K562 (cell line): ENCODE data around the gene TGFBR2. TPM values are rescaled to one million over a fixed set of nuclear protein-coding genes. Genes with fewer than 3 reads are reported as not detected.

Experiments used
- ATAC-seq: fragments of 200-7000 bp; cut with Tn5 transposase; 3 replicates; pipeline ENCODE4 v1.9.1; 2020; ENCODE audit warnings: moderate library complexity
- BruUV-seq: library from RNA; stranded (reverse); fragments of 400-500 nt; replicated peaks from 2 replicates; lab custom pipeline; 2021; lab: Mats Ljungman, UMichigan
- CTCF ChIA-PET: fragments of 300-600 bp; formaldehyde crosslinking; extraction: SDS; loops from one replicate; lab custom pipeline; 2021; ENCODE audit warnings: low intra/inter-chr PET ratio; lab: Yijun Ruan, JAX
- POLR2A ChIA-PET: fragments of 300-600, 350-650 bp; sonication (Branson Sonifier 250); formaldehyde crosslinking; extraction: SDS; loops from one replicate; lab custom pipeline; 2021; ENCODE audit warnings: antibody characterized with exemption, inconsistent platforms; lab: Yijun Ruan, JAX
- DNase-seq, 4 experiments: peaks; one replicate each; pipeline versions ENCODE4 v3.0.0 to v3.0.0-alpha.2; 2011 to 2018; ENCODE audit warnings: low spot score in 3 of 4, mixed read lengths in 3 of 4; ENCODE audit errors: extremely low read depth in 1 of 4
- FAIRE-seq: peaks from 2 replicates; lab custom pipeline; 2011; peaks lifted over from hg19 to GRCh38; lab: Jason Lieb, UNC
- H2AFZ ChIP-seq: 2 replicates; pipeline ENCODE4 v1.6.0; 2011; ENCODE audit warnings: low read depth, low read length, control low read depth, inconsistent platforms
- H3K27ac ChIP-seq: fragments of 200-600 bp; 3 replicates; pipeline ENCODE4 v1.8.0; 2011; ENCODE audit warnings: low read depth, mild to moderate bottlenecking, control low read depth, inconsistent platforms, low read length, moderate library complexity, mixed read lengths; ENCODE audit errors: extremely low read depth
- H3K27me3 ChIP-seq, 2 experiments: fragments of 300-600 bp in 1 of 2; 2 replicates in 1 of 2; 3 replicates in 1 of 2; pipeline versions ENCODE4 v1.6.0 to v1.8.0; 2011; ENCODE audit warnings: inconsistent platforms in 2 of 2, low read length in 2 of 2, mild to moderate bottlenecking in 1 of 2, mixed read lengths in 1 of 2, moderate library complexity in 1 of 2; ENCODE audit not compliant: control insufficient read depth in 2 of 2, insufficient read depth in 2 of 2
- H3K36me3 ChIP-seq: fragments of 300-600 bp; 3 replicates; pipeline ENCODE4 v1.8.0; 2011; ENCODE audit warnings: mild to moderate bottlenecking, low read length, inconsistent platforms; ENCODE audit not compliant: control insufficient read depth, insufficient read depth
- H3K4me1 ChIP-seq, 2 experiments: fragments of 200-600 bp in 1 of 2; replicated peaks in 1 of 2; 2 replicates in 1 of 2; 3 replicates in 1 of 2; pipeline versions ENCODE4 v1.5.1 to v1.8.0; 2011; ENCODE audit warnings: inconsistent platforms in 2 of 2, low read length in 2 of 2, mild to moderate bottlenecking in 1 of 2, mixed read lengths in 1 of 2, moderate library complexity in 1 of 2; ENCODE audit not compliant: control insufficient read depth in 2 of 2, insufficient read depth in 2 of 2
- H3K4me2 ChIP-seq: 2 replicates; pipeline ENCODE4 v1.6.1; 2011; ENCODE audit warnings: low read length, control low read depth, inconsistent platforms, mixed read lengths; ENCODE audit not compliant: insufficient read depth
- H3K4me3 ChIP-seq: fragments of 200-600 bp; sonication (generic), shearing (Covaris generic); 2 replicates; pipeline ENCODE4 v1.5.1; 2016; ENCODE audit warnings: control low read depth, inconsistent platforms
- H3K79me2 ChIP-seq: fragments of 200-600 bp; 3 replicates; pipeline ENCODE4 v1.8.0; 2011; ENCODE audit warnings: low read length, inconsistent platforms; ENCODE audit not compliant: control insufficient read depth, insufficient read depth
- H3K9ac ChIP-seq, 2 experiments: 2 replicates each; pipeline versions ENCODE4 v1.6.0 to v1.6.1; 2011; ENCODE audit warnings: low read depth in 2 of 2, low read length in 2 of 2, control low read depth in 1 of 2, inconsistent platforms in 1 of 2, mild to moderate bottlenecking in 1 of 2, mixed read lengths in 1 of 2; ENCODE audit not compliant: insufficient read depth in 1 of 2
- H3K9me1 ChIP-seq: one replicate; pipeline ENCODE4 v1.6.0; 2011; ENCODE audit warnings: inconsistent platforms, mild to moderate bottlenecking, low read length, moderate library complexity; ENCODE audit not compliant: control insufficient read depth, insufficient read depth
- H3K9me3 ChIP-seq: replicated peaks from 2 replicates; pipeline ENCODE4 v1.5.1; 2011; ENCODE audit warnings: low read depth, low read length, inconsistent platforms; ENCODE audit not compliant: control insufficient read depth, insufficient read depth
- H4K20me1 ChIP-seq: replicated peaks from 2 replicates; pipeline ENCODE4 v1.6.1; 2011; ENCODE audit warnings: low read length, inconsistent platforms, mixed read lengths; ENCODE audit not compliant: control insufficient read depth, insufficient read depth
- BCL6 ChIP-seq: fragments of 250-450 bp; sonication (Bioruptor Pico); IDR thresholded peaks from 2 replicates; pipeline ENCODE4 v1.4.0; 2020
- CHD2 ChIP-seq: IDR thresholded peaks from 2 replicates; pipeline ENCODE4 v1.6.1; 2011; ENCODE audit warnings: low read depth, low read length
- CXXC5 ChIP-seq: fragments of 250-450 bp; sonication (Bioruptor Pico); IDR thresholded peaks from 2 replicates; pipeline ENCODE4 v1.8.0; 2022; ENCODE audit warnings: inconsistent platforms, mild to moderate bottlenecking, moderate library complexity
- FIP1L1 ChIP-seq: fragments of 200-400 bp; formaldehyde crosslinking; IDR thresholded peaks from 2 replicates; pipeline ENCODE4 v1.6.1; 2018; ENCODE audit warnings: mild to moderate bottlenecking, low read depth, low read length; ENCODE audit not compliant: poor library complexity, severe bottlenecking
- NR3C1 ChIP-seq: sonication (generic); formaldehyde crosslinking; IDR thresholded peaks from 2 replicates; pipeline ENCODE4 v1.8.1; 2022; ENCODE audit warnings: missing genetic modification reagents
- PPARD ChIP-seq: fragments of 250-450 bp; sonication (Bioruptor Pico); IDR thresholded peaks from 2 replicates; pipeline ENCODE4 v1.8.0; 2022; ENCODE audit warnings: inconsistent platforms, mild to moderate bottlenecking, moderate library complexity
- RBBP5 ChIP-seq: fragments of 200-600 bp; sonication (generic); IDR thresholded peaks from 2 replicates; pipeline ENCODE4 v1.6.1; 2012; ENCODE audit warnings: borderline replicate concordance, mild to moderate bottlenecking, low read length, control low read depth, inconsistent platforms; ENCODE audit not compliant: insufficient read depth, poor library complexity, severe bottlenecking
- SMAD1 ChIP-seq: fragments of 150-350 bp; IDR thresholded peaks from 2 replicates; pipeline ENCODE4 v1.6.1; 2014; ENCODE audit warnings: low read length, low read depth; ENCODE audit not compliant: partially characterized antibody
- SMARCE1 ChIP-seq: fragments of 450-650 bp; IDR thresholded peaks from 2 replicates; pipeline ENCODE4 v1.7.1; 2016; ENCODE audit warnings: mild to moderate bottlenecking
- XRCC5 ChIP-seq: fragments of 200-400 bp; formaldehyde crosslinking; IDR thresholded peaks from 2 replicates; pipeline ENCODE4 v1.6.1; 2017; ENCODE audit warnings: low read depth, mild to moderate bottlenecking, low read length
- ZBTB8A ChIP-seq: fragments of 450-650 bp; IDR thresholded peaks from 2 replicates; pipeline ENCODE4 v1.6.1; 2018; ENCODE audit warnings: mild to moderate bottlenecking, moderate library complexity; ENCODE audit not compliant: partially characterized antibody
- ZNF212 ChIP-seq: fragments of 450-650 bp; formaldehyde crosslinking; IDR thresholded peaks from 2 replicates; pipeline ENCODE4 v1.4.0; 2020; ENCODE audit warnings: mild to moderate bottlenecking
- WGBS: fragments of 100-300 bp; shearing (Covaris generic); methylation state at CpG from one replicate; pipeline ENCODE4 v1.1.6; 2016; ENCODE audit warnings: low coverage, mixed read lengths; ENCODE audit not compliant: insufficient coverage; ENCODE audit errors: missing lambda C conversion rate; 5-methylcytosine and 5-hydroxymethylcytosine counted together
- in situ Hi-C: fragments of 300-500 bp; cut with MboI; formaldehyde crosslinking; loops from 4 replicates; pipeline ENCODE4 v1.15.0; 2018; ENCODE audit warnings: inconsistent platforms, mixed read lengths
- intact Hi-C: fragments of 100-400 bp; cut with micrococcal nuclease; formaldehyde crosslinking; loops from 2 replicates; pipeline ENCODE4 v1.14.2; 2022
- polyA plus RNA-seq, 8 experiments: library from polyadenylated mRNA; depleted of rRNA in 4 of 8; stranded (reverse) in 5 of 8; unstranded in 3 of 8; fragments of >200 nt; fragmentation: Nextera tagmentation in 2 of 8; fragmentation: Illumina TruSeq in 1 of 8; extraction: Ambion mirVana in 2 of 8; extraction: Trizol in 1 of 8; gene quantifications; 2 replicates each; pipeline versions ENCODE4 v1.2.1 to v1.2.3, GENCODE V29; 2011 to 2014; ENCODE audit warnings: inconsistent platforms in 1 of 8, missing spikeins in 1 of 8
- total RNA-seq, 7 experiments: library from RNA; depleted of rRNA in 6 of 7; stranded (reverse); fragments of >200 nt in 6 of 7; fragmentation: Illumina TruSeq in 2 of 7; extraction: Trizol in 2 of 7; gene quantifications; 2 replicates each; pipeline versions ENCODE4 v1.2.1 to v1.2.3, GENCODE V29; 2011 to 2021; ENCODE audit warnings: low replicate concordance in 1 of 7

TGFBR2 gene
- total and polyA plus RNA-seq, 9 of the 15 experiments (the other 6 are each of a cell fraction or from before 2014, with no cell fraction given), result 0.11 to 0.84 (median 0.24) TPM

DNA sequence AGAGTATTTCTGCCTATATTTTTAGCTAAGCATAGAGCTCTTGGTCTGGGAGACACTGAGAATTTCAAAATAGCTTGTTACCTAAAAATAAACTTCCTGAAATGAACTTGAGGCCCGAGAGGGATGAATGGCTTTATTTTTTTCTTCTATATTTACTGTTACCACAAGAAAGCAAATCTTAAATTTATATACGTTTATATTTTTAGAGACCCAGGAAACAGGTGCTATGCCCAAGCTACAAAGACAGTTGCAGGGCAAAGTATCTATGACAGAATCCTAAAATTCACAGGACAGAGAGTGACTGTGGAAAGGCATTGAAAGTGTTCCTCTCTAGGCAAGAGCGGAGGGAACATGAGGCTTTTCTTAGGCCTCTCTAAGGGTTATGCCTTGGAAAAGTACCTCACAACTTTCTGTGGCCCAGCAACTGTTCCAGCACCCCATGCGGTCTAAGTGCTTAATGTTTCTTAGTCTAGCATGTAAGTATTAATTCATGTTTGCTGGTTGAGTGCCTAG lies 36.5 kb downstream of the TGFBR2 start:
- in situ Hi-C loops, result no loop called here
- WGBS, result 0% methylated on average over 4 of the region's 4 CpGs
- no peak for DNase-seq

DNA sequence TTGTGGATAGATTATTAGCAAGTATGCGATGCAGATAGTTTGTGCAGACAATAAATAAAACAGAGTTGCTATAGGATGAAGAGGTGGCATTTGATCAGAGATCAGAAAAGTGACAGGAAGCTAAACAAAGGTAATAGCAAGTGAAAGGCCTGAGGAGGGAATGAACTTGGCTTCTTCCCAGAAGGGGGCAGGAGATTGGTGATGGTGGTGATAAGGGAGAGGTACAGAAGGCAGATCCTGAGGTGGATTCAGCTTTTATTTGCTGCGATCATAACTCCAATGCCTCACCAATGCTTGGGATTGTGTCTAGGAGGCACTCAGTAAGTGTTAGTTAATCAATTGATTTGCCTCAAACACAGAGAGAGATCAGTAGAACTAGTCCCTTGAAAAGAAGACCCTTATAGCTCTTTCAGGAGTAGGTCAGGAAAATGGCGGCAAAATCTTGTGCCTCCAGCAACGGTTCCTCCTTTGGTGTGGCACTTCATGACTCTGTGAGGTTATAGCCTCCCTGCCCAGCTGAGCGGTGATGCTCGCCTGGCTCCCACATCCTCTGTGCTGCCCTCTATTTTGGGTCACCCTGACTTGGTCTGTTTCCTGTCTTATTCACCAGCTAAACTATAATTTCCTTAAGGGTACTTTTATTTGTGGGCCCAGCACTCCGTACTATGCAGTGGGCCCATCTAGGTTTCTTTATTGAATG lies 37.5 kb downstream of the TGFBR2 start:
- no peak for TF ChIP-seq CXXC5
- no peak for TF ChIP-seq PPARD (CRISPR knock-in tag)
- no peaks in the 10 kb centered on the region for H3K79me2 ChIP-seq
- no TSS peak for BruUV-seq
- no peak overlapping the region for H2AFZ ChIP-seq
- no peak overlapping the region for H3K4me2 ChIP-seq
- no peak for ATAC-seq
- DNase-seq, result no peak
- no peaks in the 10 kb centered on the region for H3K36me3 ChIP-seq
- H3K9ac ChIP-seq, result no peak overlapping the region
- H3K27me3 ChIP-seq, result no peaks in the 10 kb centered on the region
- no peaks in the 10 kb centered on the region for H3K4me1 ChIP-seq
- no peak overlapping the region for H3K4me3 ChIP-seq
- in situ Hi-C loops, result no loop called here
- H3K9me3 ChIP-seq, result no peaks in the 10 kb centered on the region; the same call in 1 of the 2 replicates
- intact Hi-C loops, result no loop called here
- H4K20me1 ChIP-seq, result no peaks in the 10 kb centered on the region
- ChIA-PET CTCF (no interaction called here), POLR2A (no interaction called here)
- no peak overlapping the region for H3K27ac ChIP-seq
- WGBS, result 2% methylated on average over 7 of the region's 7 CpGs
- FAIRE-seq, result no peak
- no peaks in the 10 kb centered on the region for H3K9me1 ChIP-seq

More for the DNA sequence above, 36.5 kb downstream of the TGFBR2 start:
- H3K9me3 ChIP-seq, result no peaks in the 10 kb centered on the region; the same call in 1 of the 2 replicates
- H3K27me3 ChIP-seq, result no peaks in the 10 kb centered on the region
- H2AFZ ChIP-seq, result no peak overlapping the region
- CTCF ChIA-PET, result no interaction called here
- FAIRE-seq (no peak), ATAC-seq (no peak)
- no peak overlapping the region for H3K9ac ChIP-seq
- no peak overlapping the region for H3K4me2 ChIP-seq
- H3K79me2 ChIP-seq, result no peaks in the 10 kb centered on the region
- no peaks in the 10 kb centered on the region for H3K9me1 ChIP-seq
- no peak for TF ChIP-seq NR3C1 (CRISPR knock-in tag)
- no peak for TF ChIP-seq ZBTB8A
- TF ChIP-seq FIP1L1, result no peak
- TF ChIP-seq BCL6, result no peak
- no peak for TF ChIP-seq ZNF212
- TF ChIP-seq SMARCE1, result no peak
- TF ChIP-seq SMAD1, result no peak
- no peak for TF ChIP-seq XRCC5
- TF ChIP-seq CHD2, result no peak
- no peak for TF ChIP-seq RBBP5
- no peaks in the 10 kb centered on the region for H3K4me1 ChIP-seq
- POLR2A ChIA-PET, result no interaction called here
- no peaks in the 10 kb centered on the region for H3K36me3 ChIP-seq
- no peak overlapping the region for H3K4me3 ChIP-seq
- no peak overlapping the region for H3K27ac ChIP-seq
- no peaks in the 10 kb centered on the region for H4K20me1 ChIP-seq
- no TSS peak for BruUV-seq
- intact Hi-C loops, result no loop called here
